Jurkat, Clone E6-1 (cell line): ENCODE results near the gene RPTOR.

ENCODE experiments used
- DNase-seq: peaks from one replicate; pipeline ENCODE4 v3.0.0-alpha.2; 2011; ENCODE audit warnings: low read depth, low spot score
- H3K4me3 ChIP-seq: 2 replicates; pipeline ENCODE4 v1.5.1; 2011; ENCODE audit warnings: mild to moderate bottlenecking, low read length, control low read depth, moderate library complexity

The RPTOR gene

DNA sequence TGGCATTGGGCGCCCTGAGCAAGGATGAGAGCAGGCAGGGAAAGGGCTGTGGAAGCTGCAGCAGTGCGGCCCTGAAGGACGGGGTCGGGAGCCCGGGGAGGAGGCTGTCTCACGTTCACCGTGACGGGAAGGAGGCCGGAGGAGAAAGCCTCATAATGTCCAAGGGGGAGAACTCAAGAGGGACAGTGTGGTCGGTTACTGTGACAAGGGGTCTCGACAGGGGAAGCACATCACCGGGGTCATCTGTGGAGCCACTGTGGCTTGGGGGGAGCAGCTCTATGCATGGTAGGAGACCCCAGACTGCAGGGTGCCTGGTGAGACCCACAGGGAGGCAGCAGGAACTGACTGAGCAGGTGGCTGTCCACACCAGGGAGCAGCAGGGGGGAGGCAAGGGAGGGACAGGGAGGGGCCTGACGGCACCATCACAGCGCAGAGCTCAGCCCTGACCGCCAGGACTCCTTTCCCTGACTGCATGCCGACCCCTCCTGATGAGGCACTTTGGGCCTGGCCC is 292.4 kb downstream of the RPTOR start:
- DNase-seq = no peak
- no peak overlapping the region for H3K4me3 ChIP-seq

DNA sequence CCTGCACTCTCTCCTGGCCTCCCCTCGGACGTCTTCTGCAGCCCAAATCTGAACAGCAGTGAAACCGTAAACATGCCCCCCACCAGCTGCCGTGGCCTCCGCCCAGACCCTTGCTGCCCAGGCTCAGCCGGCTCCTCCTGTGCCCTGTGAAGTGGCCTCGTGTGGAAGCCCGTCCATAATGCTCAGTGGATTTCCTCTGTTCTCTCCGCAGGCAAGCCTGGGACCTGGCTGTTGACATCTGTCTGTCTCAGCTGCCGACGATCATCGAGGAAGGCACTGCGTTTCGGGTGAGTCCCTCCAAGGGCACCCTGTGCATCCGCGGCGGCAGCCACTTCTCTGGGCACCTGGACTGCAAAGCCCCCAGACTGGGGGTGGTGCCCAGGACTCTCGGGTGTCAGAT is 293.1 kb downstream of the RPTOR start:
- no peak overlapping the region for H3K4me3 ChIP-seq
- no peak for DNase-seq

DNA sequence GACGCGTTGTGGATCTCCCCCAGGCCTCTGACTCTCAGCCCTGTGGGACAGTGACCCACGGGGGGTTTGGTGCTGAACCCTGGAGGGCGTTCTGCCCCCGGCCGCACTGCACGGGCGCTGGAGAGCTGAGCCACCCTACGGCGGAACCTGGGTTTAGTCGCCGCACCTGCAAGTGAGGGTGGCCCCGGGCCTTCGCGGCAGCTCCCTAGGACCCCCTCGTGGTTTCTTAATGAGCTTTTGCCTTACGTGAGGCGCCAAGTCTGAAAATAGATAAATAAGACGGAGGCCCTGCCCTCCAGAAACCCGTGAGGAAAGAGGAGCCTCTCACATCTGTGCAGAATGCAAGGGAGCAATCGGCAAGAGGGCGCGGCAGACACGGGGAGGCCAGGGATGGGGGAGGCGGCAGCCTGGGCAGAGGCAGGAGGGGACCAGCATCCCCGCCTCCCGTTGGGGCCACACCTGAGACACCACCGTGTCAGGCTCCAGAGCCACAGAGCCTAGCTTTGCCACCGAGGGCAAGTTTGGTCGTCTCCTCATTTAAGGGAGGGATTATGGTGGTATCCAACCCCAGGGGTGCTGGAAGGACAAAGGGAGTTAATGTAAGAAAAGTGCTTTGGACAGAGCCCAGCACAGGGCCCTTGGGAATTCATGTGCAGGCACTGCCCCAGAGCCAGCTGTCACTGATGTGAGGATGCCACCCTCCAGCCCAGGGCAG is 293.8 kb downstream of the RPTOR start:
- DNase-seq = no peak
- H3K4me3 ChIP-seq = no peak overlapping the region

DNA sequence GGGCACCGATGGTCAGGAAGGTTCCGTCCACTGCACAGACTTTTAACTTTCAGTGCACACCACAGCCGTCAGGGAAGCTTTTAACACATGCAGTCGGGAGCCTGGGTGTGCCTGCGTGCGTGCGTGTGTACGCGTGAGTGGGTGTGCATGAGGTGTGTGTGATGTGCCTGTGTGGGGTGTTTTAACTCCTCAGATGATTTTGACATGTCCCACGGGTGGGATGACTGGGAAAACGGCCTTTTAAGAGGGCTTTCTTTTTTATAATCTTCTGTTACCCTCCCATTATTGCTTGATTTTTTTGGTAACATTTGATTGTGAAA is 294.3 kb downstream of the RPTOR start:
- no peak for DNase-seq

DNA sequence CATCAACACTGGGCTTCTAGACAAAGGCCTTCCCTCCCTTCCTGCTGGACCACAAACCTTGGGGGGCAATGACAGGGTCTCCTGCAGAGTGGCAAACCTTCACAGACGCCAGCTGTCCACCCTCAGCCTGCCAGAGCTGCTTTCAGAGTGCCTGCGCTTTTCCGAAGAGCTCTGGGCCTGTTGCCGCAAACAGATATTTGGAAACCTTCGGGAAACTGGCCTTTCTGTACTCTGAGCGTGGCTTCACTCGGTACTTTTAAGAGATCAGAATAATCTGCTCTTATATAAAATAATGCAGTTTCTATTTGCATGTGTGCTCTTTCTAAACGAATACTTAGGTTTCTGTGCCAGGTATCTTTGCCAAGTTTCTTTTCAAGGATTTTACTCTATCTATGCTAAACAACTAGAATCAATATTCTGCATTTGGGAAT is 294.9 kb downstream of the RPTOR start:
- no peak for DNase-seq

More for the DNA sequence above, 294.3 kb downstream of the RPTOR start:
- H3K4me3 ChIP-seq = no peak overlapping the region

DNA sequence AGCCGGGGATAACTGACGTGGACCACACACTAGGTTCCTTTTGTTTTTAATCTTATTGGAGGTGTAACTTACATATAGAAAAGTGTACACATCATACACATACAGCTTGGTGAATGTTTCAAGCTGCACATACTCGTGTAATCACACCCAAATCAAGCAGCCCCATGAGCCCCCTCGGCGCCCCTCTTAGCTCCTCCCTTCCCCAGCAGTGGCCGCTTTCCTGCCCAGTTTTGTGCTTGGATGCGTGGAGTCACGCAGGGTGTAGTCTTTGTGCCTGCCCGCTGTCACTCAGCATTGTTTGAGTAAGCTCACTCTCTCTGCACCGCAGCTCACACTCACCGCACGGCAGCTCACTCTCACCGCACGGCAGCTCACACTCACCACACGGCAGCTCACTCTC is 295.3 kb downstream of the RPTOR start:
- no peak for DNase-seq
- no peak overlapping the region for H3K4me3 ChIP-seq

More for the DNA sequence above, 294.9 kb downstream of the RPTOR start:
- no peak overlapping the region for H3K4me3 ChIP-seq

DNA sequence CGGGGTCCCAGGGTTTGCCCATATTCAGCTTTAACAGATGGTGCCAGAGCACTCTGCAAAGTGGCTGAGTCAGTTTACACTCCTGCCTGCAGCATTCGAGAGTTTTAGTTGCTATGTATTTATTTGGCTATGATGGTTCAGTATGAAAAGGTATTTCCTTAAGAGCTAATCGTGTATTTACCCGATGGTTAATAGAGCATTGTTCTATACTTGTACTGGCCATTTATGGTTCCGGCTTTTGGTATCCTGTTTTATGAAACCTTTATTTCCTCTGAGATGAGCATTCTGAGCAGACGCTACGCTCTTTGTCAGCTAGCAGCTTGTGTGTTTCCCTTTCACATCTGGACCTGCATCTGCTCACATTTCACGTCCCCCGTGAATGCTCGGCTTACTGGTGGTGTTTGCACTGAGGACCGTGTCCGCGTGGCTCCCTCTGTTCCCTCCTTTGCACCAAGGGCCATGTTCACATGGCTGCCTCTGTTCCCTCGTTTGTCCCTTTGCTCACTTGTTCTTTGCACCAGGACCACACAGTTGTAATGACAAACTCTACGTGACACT is 297.9 kb downstream of the RPTOR start:
- H3K4me3 ChIP-seq = no peak overlapping the region
- DNase-seq = no peak

DNA sequence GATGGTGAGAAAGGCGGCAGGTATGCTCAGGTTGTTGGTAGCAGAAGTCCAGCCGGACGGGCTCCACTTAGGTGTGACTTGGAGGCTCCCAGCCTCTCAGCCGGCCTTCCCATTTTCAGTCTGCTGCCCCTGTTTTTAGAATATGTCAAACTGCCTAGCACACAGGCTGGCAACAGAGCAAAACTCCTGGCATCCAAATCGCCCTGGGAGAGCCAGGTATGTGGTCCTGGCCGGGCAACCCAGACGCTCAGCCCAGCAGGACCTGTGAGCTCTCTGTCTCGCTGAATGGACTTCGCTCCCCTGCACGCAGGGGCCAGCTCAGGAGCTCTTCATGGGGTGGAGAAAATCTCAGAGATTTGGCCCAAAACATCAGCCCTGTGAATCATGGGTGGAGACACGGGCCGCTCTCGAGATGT is 299.1 kb downstream of the RPTOR start:
- no peak overlapping the region for H3K4me3 ChIP-seq
- DNase-seq = no peak

DNA sequence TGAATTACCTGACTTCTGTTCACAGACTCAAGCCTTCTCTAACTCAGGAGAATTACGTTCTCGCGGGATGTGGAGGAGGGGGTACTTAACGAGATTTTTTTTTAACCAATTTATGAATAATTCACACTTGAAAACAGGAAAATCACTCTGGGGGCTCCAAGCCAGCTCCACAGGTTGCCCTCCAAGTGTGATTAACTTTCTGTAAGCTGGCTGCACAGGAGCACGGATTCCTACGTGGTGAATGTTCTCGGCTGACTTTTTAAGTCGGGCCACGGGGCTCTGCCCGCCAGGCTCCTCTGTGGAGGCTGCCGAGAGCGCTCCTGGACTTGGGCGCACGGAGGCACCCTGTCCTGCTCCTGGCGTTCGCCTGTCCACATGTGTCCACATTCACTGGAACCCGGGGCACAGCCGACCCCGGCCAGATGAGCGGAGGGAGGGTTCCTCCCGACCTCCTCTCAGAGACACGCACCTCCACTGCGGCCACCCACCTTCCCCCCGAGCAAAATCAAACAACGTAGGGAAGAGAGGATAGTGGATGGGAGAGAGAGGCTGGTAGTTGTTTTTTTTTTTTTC is 299.9 kb downstream of the RPTOR start:
- no peak for DNase-seq
- H3K4me3 ChIP-seq = no peak overlapping the region

DNA sequence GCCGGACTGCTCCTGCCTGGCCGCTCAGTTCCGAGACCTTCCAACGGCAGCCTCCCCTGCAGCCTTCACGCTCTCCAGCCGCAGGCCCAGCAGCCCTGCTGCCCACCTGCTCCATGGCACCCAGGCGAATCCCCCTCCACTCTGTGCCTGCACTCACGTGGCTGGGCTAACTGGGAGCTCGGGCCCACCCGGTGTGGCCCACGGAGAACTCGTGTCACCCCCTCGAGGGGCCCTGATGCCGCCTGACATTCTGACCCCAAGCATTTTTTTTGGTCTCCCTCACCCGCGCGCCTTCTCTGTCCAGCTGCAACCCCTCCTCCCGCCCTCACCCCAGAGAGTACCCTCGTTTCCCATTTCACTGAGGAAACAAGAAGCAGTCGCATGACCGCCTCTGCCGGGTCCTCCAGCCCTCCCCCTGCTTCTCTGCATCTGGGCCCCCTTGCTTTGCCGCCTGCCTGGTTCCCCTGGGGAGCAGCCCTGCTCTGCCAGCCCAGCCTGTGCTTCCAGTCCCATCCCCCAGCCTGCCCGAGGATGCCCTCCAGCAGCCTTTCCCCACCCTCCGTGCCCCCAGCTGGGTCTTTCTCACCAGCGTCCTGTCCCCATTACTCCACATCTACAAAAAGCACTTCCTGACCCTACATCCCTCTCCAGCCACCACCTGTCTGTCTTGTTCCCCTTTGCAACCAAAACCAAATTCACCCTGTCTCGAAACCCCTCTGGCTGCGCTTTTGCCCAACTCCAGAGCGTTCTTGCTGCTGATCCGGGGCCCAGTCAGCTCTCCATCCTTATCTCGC is 300.6 kb downstream of the RPTOR start:
- no peak for DNase-seq

DNA sequence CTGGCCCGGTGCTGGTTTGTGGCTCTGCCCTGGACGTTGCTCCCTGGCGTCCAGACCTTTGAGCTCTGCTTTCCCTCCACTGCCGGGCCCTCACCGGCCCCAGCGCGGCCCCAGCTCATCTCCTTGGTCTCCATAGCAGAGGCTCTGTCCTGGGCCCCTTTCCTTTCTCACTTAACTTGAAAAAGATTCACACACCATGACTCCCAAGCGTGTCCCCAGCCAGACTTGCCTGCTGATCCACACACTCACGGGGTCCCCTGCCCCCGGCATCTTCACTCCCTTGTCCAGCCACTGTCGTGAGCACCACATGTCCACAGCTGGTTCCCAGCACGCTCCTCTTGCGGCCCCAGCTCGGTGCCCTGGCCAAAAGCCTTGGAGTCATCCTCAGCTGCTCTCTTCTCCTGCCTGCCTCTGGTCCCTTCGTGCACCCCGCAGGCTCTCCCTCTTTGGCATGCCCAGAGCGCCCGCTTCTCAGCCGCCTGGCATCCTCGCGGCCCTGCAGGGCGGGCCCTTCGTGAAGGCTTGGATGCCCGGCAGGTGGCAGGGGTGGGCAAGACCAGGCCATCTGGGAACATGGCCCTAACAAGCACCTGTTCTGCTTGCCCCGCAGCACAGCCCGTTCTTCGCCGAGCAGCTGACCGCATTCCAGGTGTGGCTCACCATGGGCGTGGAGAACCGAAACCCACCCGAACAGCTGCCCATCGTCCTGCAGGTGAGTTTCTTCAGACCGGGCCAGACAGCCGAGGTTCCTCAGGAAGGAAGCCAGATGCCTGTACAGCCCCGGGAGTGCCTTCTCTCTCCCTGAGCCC is 301.4 kb downstream of the RPTOR start:
- H3K4me3 ChIP-seq = no peak overlapping the region
- DNase-seq = no peak

More for the DNA sequence above, 300.6 kb downstream of the RPTOR start:
- no peak overlapping the region for H3K4me3 ChIP-seq

DNA sequence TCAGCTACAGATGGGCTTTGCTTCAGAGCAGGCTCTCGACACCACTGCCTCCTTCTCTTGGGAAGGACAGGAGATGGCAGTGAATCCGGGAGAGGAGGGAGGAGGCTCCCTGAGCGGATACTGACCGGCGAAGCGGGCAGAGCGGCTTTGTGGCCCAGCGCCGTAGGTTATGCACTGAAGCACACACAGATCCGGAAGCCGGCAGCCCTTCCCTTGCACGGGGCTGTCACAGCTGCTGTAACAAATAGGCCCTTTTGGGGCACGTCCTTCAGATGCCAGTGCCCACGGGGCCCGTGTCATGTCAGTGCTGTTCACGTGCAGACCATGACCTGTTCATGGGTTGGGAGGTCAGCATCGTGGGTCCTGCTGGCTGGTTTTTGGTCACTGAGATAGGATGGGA is 302.3 kb downstream of the RPTOR start:
- no peak for DNase-seq
- H3K4me3 ChIP-seq = no peak overlapping the region

DNA sequence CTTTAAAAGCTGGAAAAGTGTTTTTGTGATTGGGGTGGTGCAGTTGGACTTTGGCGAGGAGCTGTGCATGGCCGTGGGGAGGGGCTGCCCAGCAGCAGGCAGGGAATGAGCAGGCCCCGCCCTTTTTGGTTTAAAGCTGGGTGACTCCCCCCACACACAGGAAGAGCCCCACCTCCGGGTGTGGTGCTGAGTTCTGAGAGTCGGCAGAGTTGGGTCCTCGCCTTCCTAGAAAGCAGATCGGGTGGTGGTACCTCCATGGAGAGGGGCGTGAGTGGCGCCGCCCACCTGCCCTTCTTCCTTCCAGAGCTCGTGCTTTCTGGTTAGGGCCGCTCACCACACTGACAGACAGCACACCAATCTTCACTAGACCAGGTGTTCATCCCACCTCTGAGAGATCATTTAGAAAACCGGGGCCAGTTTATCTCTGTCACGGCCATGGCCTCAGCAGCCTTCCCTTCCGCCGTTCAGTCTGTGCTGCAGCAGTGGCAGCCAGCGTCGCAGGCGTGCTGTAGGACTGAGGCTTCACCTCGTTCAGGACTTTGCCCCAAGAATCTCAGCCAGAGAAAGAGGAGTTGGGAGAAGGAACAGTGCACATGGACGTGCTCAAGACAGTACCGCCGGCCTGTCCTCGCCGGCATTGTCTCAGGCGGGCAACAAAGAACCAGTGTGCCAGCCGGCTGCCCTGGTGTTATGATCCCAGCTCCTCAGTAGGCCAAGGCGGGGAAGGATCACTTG is 303.0 kb downstream of the RPTOR start:
- no peak for DNase-seq
- no peak overlapping the region for H3K4me3 ChIP-seq

DNA sequence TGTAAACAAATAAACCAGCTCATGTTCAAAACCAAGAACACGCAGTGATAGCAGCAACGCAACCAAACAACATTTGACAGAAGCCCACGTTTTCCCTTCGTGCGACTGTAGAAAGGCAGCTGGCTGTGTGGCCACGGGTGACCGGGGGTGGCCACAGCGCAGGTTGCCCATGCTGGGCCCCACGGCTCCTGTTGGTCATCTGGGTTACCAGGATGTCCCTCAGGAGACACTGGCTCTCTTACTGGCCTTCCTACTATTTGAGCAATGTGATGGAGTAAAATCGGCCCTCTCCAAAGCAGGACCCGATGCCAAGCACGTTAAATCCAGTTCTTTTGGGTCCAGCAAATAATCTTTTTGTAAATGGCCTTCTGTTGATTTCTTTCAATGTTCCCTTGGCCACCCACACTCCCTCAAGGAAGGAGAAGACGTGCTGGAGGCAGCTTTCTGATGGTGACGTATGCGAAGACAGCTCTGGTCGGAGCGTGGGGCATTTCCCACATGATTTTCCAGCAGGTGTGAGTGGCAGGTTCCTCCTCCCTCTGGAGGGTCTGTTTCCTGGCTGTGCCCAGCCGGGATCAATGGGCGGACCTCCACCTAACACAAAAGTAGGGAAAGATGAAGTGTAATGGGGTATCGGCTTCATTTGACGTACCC is 303.9 kb downstream of the RPTOR start:
- DNase-seq = no peak
- no peak overlapping the region for H3K4me3 ChIP-seq

DNA sequence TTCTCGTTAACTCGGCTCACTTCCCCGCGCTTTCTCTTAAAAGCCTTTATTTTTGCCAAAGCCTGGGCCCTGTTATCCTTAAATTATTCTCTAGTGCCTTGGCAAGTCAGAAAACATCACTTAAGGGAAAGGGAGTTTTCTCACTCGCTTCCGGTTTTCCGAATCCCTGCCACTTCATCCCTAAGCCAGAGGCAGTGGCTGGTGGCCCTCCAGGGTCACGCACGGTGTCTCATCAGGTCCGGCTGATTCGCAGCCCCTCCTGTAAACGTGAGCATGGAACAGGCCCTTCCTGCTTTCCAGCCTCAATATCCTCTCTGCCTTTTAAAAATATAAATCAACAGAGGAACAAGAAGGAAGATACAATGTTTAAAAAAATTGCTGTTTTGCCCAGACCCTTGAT is 304.5 kb downstream of the RPTOR start:
- no peak for DNase-seq
- H3K4me3 ChIP-seq = no peak overlapping the region

DNA sequence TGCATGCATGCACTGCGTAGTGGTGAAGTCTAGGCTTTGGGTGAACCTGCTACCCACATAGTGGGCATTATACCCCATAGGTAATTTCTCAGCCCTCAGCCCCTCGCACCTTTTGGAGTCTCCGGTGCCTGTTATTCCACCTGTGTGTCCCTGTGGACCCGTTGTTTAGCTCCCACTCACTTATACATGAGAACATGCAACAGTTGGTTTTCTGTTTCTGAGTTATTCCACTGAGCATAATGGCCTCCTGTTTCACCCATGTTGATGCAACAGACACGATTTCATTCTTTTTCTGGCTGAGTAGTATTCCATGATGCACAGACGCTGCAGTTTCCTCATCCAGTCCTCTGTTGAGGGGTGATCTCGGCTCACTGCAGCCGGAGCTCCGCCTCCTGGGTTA is 305.5 kb downstream of the RPTOR start:
- no peak for DNase-seq

DNA sequence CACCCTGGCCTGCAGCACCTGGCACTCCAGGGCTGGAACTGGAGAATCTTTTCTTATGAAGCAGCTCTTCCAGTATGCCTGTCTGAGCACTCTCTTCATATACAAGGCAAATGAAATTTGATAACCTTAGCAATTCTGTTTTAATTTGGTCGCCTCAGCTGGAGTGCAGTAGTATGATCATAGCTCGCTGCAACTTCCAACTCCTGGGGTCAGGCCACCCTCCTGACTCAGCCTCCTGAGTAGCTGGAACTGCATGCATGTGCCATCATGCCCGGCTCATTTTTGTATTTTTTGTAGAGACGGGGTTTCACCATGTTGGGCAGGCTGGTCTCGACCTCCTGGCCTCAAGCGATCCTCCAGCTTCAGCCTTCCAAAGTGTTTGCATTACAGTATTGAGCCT is 306.2 kb downstream of the RPTOR start:
- no peak overlapping the region for H3K4me3 ChIP-seq
- DNase-seq = no peak

More for the DNA sequence above, 305.5 kb downstream of the RPTOR start:
- H3K4me3 ChIP-seq = no peak overlapping the region
